HepG2 (cell line): ENCODE results near the gene MRPL50. TPM values are rescaled to one million over a fixed set of nuclear protein-coding genes. Genes with fewer than 3 reads are reported as not detected.

Experiments used
- BRCA1 ChIP-seq: sonication (generic); formaldehyde crosslinking; IDR thresholded peaks from 2 replicates; pipeline ENCODE4 v1.4.0; 2020; ENCODE audit warnings: missing genetic modification reagents
- FUBP1 ChIP-seq: sonication (generic); formaldehyde crosslinking; IDR thresholded peaks from 2 replicates; pipeline ENCODE4 v1.5.1; 2020; ENCODE audit warnings: missing genetic modification reagents, mild to moderate bottlenecking, borderline replicate concordance
- HOXD1 ChIP-seq: sonication (generic); formaldehyde crosslinking; IDR thresholded peaks from 2 replicates; pipeline ENCODE4 v1.5.0; 2020; ENCODE audit warnings: missing genetic modification reagents
- KAT7 ChIP-seq: IDR thresholded peaks from 2 replicates; pipeline ENCODE4 v1.6.1; 2018; ENCODE audit warnings: borderline replicate concordance, missing compliant biosample characterization
- KIAA2018 ChIP-seq: sonication (generic); formaldehyde crosslinking; IDR thresholded peaks from 2 replicates; pipeline ENCODE4 v1.5.0; 2020; ENCODE audit warnings: mild to moderate bottlenecking, missing genetic modification reagents, borderline replicate concordance
- KLF15 ChIP-seq: sonication (generic); formaldehyde crosslinking; IDR thresholded peaks from 2 replicates; pipeline ENCODE4 v1.8.1; 2023; ENCODE audit warnings: borderline replicate concordance, mild to moderate bottlenecking, inconsistent platforms, missing genetic modification reagents, mixed read lengths
- NFRKB ChIP-seq: fragments of 450-650 bp; IDR thresholded peaks from 2 replicates; pipeline ENCODE4 v1.6.1; 2017
- STAT5B ChIP-seq: sonication (generic); formaldehyde crosslinking; IDR thresholded peaks from 2 replicates; pipeline ENCODE4 v1.4.0; 2020; ENCODE audit warnings: missing genetic modification reagents
- TAF15 ChIP-seq: fragments of 200-400 bp; formaldehyde crosslinking; IDR thresholded peaks from one replicate; pipeline ENCODE4 v1.6.1; 2018; ENCODE audit warnings: mild to moderate bottlenecking, low read depth, low read length; ENCODE audit not compliant: poor library complexity, severe bottlenecking
- TEAD3 ChIP-seq: optimal IDR thresholded peaks from 2 replicates; pipeline ENCODE3; 2016; ENCODE audit warnings: borderline replicate concordance
- U2AF2 ChIP-seq: fragments of 200-400 bp; formaldehyde crosslinking; IDR thresholded peaks from 2 replicates; pipeline ENCODE4 v1.6.1; 2017; ENCODE audit warnings: low read depth, mild to moderate bottlenecking, low read length
- ZBTB8A ChIP-seq: sonication (generic); formaldehyde crosslinking; IDR thresholded peaks from 2 replicates; pipeline ENCODE4 v1.4.0; 2020; ENCODE audit warnings: mild to moderate bottlenecking, low read depth, missing genetic modification reagents, borderline replicate concordance
- ZFP62 ChIP-seq: sonication (generic); formaldehyde crosslinking; IDR thresholded peaks from 2 replicates; pipeline ENCODE4 v1.4.0; 2020; ENCODE audit warnings: missing genetic modification reagents
- ZNF20 ChIP-seq: sonication (generic); formaldehyde crosslinking; IDR thresholded peaks from 2 replicates; pipeline ENCODE4 v1.4.0; 2020; ENCODE audit warnings: mild to moderate bottlenecking, moderate library complexity, missing genetic modification reagents
- ZNF234 ChIP-seq: sonication (generic); formaldehyde crosslinking; conservative IDR thresholded peaks from 2 replicates; pipeline ENCODE4 v1.5.1; 2020; ENCODE audit warnings: mild to moderate bottlenecking, missing genetic modification reagents
- ZNF703 ChIP-seq: sonication (generic); formaldehyde crosslinking; IDR thresholded peaks from 2 replicates; pipeline ENCODE4 v1.5.1; 2020; ENCODE audit warnings: missing genetic modification reagents, mild to moderate bottlenecking, moderate library complexity, borderline replicate concordance
- ZNF713 ChIP-seq: sonication (generic); formaldehyde crosslinking; IDR thresholded peaks from 2 replicates; pipeline ENCODE4 v1.4.0; 2020; ENCODE audit warnings: mild to moderate bottlenecking, missing genetic modification reagents
- ZNF761 ChIP-seq: sonication (generic); formaldehyde crosslinking; conservative IDR thresholded peaks from 2 replicates; pipeline ENCODE4 v1.4.0; 2020; ENCODE audit warnings: mild to moderate bottlenecking, missing genetic modification reagents
- polyA plus RNA-seq, 8 experiments: library from polyadenylated mRNA; depleted of rRNA in 3 of 8; stranded (reverse) in 7 of 8; unstranded in 1 of 8; fragments of >200 nt; fragmentation: Illumina TruSeq in 4 of 8; extraction: Trizol in 4 of 8; gene quantifications; 2 replicates each; pipeline versions ENCODE4 v1.2.1 to v1.2.3, GENCODE V29; 2011 to 2016; ENCODE audit warnings: low read depth in 4 of 8, missing spikeins in 1 of 8, mixed read lengths in 1 of 8; ENCODE audit not compliant: insufficient read depth in 1 of 8
- total RNA-seq, 5 experiments: library from RNA; depleted of rRNA; stranded (reverse); fragments of >200 nt; fragmentation: Illumina TruSeq; extraction: Trizol; gene quantifications; 2 replicates each; pipeline ENCODE4 v1.2.3, GENCODE V29; 2016; ENCODE audit warnings: low read depth in 1 of 5
- TF ChIP-seq, protein P1 (sequence below): IDR thresholded peaks from 2 replicates; pipeline ENCODE4 v1.6.1; 2012; ENCODE audit warnings: inconsistent platforms

MRPL50 gene
- total and polyA plus RNA-seq, 2 of the 13 experiments (the other 11 are each of a cell fraction or from before 2014, with no cell fraction given) = 37.1 to 70.0 TPM

DNA sequence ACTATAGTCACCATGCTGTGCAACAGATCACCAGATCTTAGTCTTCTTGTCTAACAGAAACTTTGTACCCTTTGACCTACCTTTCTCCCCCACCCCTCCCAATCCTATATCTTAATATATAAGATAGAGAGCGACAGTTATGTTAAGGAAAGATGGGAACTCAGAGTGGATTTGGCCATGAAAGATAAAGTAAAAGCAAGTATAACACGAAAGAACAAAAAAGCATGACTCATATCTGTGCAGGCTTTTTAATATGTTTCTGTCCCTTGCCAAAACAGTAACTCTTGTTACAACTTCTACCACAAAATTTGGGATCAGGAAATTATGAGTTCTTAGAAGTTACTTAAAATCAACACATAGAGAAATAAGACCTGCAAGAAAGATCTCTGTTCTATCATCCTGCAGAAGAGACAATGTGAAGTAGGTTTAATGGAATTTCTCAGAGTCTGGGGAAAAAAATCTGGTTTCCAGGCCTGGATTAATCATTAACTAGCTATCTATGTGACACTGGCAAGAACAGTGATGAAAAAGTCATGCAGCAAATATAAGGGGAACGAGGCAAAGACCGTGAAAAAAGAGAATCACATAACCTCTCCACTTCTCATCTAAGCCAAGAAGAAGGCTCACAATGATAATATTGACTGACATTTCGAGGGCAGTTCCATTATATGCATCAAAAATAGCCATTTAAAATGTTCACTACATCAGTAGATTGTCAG, 32.2 kb downstream of the MRPL50 start (continued):
- TF ChIP-seq FUBP1 (CRISPR knock-in tag) (no peak), HOXD1 (CRISPR knock-in tag) (no peak), ZBTB8A (no peak), TAF15 (no peak), TEAD3 (peak; percentile 28), ZNF761 (CRISPR knock-in tag) (no peak; the same call in 1 of the 2 replicates), ZFP62 (CRISPR knock-in tag) (no peak), KIAA2018 (CRISPR knock-in tag) (no peak), NFRKB (no peak), BRCA1 (CRISPR knock-in tag) (peak; percentile 55; the same call in 1 of the 2 replicates), ZNF713 (CRISPR knock-in tag) (no peak), ZNF703 (CRISPR knock-in tag) (no peak), KLF15 (CRISPR knock-in tag) (no peak), STAT5B (CRISPR knock-in tag) (no peak), ZNF20 (CRISPR knock-in tag) (no peak), KAT7 (CRISPR knock-in tag) (no peak), ZNF234 (CRISPR knock-in tag) (no peak), U2AF2 (no peak)
- TF ChIP-seq, protein P1, sequence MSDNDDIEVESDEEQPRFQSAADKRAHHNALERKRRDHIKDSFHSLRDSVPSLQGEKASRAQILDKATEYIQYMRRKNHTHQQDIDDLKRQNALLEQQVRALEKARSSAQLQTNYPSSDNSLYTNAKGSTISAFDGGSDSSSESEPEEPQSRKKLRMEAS = no peak
